ELR (cell line): ENCODE results near the gene CDCP1.

Experiments
- DNase-seq: peaks from one replicate; pipeline ENCODE4 v3.0.0-alpha.2; 2015; ENCODE audit warnings: low read depth

CDCP1 gene

DNA sequence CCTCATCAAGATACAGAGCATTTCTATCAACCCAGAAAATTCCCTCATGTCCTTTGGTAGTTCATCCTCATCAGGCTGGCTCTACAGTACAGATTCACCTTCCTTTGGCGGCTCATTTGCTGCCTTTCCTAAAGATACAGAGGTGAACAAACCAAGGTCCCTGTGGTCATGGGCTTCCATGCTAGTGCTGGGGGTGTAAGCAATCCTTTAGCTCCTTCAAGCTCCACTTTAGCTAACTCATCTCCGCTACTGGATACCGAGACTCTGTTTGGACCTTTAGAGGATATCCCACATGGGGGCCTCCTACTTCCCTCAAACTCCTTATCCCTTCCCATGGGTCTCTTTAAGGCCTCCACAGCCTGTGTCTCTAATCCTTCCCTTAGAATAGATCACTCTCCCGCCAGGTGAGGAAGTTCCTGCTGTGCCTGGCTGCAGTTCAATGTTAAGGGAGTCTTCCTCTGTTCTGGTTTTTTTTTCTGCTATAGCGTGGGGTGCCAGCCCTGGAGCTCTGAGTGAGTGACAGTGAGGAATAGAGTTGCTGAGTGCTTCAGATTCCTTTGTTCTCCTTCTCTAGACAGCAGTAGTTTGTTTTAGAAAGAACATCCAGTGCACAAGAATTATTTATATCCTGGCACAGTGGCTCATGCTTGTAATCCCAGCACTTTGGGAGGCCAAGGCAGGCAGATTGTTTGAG lies 89.4 kb downstream of the CDCP1 start:
- DNase-seq: no peak

DNA sequence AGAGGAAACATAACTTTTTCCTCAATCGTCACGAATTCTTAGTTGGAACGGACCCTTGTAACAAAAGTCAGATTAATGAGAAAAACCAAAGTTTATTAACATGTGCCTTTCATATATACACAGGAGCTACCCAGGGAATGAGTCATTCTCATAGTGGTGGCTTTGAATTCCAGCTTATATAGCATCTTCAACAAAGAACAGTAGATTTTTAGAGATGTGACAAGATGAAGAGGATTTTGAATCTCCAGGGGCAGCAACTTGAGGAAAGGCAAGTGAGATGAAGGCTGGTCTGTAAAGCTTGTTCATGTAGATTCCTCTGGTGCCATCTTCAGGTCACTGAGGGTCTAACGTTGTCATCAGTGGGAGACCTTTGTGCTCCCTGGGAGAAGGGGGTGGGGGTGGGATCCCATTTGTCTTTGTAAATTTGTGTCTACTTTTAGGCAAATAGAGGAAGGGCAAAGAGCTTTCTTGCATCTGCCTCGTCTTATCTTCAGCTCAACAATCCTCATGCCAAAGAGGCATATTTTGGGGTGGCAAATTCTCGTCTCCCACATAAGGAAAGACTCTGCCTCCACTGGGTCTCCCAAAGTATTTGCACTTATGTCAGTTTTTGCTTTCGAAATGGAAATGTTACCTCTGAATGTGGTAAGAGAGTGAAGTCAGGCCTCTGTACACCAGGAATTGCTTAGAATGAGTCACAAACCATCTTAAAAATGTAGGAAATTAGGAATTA lies 90.6 kb downstream of the CDCP1 start:
- peak; percentile 85 for DNase-seq

DNA sequence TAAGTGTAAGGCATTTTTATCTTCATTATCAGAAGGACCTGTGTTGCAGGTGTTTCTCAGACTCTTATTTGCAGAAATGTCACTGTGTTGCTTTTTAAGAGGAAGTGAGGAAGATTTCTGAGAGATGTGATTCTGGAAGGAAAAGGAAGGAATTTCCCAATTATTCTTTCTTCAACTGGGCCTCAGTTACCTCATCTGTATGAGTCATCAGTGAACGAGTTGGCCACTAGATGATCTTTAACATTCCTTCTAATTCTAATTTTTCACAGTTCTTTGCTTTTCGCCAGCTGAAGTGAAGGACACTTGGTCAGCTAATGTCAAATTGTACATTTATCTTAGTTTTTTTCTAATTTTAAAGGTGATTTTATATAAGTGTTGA lies 91.2 kb downstream of the CDCP1 start:
- DNase-seq: peak; percentile 88

DNA sequence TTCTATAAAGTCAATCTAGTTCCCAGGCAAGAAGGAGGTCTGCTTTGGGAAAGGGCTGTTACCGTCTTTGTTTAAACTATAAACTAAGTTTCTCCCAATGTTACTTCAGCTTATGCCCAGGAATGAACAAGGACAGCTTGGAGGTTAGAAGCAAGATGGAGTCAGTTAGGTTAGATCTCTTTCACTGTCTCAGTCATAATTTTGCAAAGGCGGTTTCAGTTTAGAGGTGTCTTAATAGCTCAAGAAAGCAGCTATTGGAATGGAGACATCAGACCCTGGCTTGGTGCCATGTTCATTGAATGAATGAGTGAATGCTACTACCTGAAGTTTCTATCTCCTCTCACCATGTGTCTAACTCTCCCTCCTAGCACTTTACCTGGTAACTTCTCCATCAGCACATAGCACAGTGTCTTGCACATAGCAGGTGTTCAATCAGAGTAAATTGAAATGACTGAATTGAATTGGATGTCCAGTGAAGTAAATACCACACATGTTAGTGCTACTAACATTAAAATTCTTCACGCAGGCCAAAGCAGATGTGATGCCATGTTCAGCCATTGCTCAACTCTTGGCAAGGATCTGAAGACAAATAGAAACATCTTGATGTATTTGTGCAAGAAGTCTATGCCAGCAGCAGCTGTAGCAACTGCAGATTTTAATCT lies 91.9 kb downstream of the CDCP1 start:
- DNase-seq: peak; percentile 54

DNA sequence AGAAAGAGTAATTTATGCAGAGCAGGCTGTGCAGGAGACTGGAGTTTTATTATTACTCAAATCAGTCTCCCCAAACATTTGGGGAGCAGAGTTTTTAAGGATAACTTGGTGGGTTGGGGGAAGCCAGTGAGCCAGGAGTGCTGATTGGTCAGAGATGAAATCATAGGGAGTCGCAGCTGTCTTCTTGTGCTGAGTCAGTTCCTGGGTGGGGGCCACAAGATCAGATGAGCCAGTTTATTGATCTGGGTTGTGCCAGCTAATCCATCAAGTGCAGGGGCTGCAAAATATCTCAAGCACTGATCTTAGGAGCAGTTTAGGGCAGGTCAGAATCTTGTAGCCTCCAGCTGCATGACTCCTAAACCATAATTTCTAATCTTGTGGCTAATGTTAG lies 92.4 kb downstream of the CDCP1 start:
- DNase-seq: peak; percentile 25

DNA sequence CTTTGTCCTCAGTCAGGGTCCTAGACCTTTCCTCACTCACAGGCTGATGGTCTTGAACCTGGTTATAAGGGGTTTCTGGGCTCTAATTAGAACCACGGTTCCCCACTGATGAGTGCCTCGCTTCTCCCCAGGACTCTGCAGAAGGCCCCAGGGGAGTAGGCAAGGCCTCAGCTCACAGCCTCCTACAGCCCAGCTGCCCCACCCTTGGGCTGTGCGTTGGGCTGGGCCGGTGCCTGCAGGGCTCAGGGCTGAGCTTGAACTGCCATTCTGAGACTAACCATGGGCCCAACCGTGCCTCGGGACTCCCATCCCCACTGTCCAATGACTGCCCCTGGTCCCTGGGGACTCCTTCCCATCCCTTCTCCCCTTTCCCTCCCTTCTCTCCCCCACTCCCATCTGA lies 94.5 kb downstream of the CDCP1 start:
- no peak for DNase-seq

DNA sequence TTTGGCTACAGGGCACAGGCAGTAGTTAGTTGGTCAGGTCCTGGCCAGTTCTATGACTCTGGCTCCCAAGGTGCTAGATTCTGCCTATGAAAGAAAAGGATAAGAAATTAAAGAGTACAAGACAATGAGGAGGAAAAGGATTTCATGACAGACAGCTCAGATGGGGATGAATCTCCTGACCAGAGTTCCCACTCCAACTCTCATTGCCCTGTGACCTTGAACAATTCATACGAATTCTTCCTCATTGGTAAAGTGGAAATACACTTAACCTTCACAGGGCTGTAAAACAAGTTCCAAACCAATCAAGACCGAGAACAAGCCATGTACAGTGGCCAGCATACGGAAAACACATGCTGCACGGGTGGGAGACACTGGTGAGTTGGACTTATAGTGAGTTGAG lies 96.4 kb downstream of the CDCP1 start:
- no peak for DNase-seq

DNA sequence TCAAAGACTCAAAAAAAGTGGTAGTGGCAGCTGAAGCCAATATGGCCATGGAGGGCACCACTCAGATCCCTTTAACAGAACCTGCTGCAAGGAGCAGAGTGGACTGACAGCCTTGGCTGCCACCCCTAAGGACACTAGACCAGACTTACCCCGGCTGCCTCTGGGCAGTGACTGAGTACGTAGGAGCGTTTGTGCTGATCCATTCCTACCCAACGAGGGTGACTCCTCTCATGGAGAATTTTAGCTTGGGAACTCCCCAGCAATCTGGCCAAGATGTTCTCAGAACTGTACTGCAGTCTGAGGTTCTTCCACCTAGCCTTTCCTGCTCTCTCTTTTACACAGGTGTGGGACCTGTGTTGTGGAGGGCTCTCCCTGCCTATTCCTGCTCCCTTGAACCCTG lies 97.9 kb downstream of the CDCP1 start:
- peak; percentile 55 for DNase-seq

DNA sequence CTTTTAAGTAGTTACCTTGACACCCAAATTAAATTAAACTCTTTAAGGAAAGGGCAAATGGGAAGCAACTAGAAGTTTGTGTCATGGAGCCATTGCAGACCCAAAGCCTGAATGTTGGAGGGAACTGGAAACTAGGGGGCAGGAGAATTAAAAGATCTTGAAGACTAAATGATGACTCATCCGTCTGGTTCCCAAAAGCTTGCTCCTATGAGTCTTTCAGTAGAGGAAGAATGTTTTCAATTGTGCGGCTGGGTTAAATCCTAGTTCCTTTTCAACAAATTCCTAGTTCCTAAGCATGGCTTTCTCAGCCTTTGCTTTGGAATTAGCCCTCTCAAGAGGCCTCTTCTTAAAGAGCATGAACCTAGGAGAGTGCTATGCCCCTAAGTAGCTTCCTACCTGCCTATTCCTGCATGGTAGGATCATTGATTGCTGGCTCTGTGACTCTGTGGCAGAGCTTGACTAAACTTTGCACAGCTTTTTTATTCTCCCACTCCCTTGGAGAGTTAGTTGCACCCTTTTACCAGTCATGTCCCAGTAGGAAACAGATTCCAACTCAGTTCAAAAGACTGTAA lies 102.4 kb downstream of the CDCP1 start:
- peak; percentile 88 for DNase-seq

DNA sequence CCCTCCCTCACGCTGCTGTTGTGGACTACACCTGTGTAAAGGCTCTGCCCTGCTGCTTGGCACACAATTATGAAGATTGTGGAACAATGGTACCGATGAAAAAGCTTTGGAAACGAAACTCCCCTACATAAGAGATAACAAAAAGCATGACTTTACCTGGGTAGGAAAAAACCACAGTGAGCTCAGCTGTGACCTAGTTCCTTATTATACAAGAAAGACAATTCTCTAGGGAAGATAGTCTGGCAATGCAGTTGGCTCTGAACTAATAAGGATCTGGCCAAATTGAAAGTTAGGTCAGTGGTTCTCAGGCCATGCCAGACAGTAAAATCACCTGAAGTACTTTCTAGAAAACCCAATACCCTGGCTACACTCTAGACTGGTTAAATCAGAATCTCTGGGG lies 104.0 kb downstream of the CDCP1 start:
- no peak for DNase-seq

DNA sequence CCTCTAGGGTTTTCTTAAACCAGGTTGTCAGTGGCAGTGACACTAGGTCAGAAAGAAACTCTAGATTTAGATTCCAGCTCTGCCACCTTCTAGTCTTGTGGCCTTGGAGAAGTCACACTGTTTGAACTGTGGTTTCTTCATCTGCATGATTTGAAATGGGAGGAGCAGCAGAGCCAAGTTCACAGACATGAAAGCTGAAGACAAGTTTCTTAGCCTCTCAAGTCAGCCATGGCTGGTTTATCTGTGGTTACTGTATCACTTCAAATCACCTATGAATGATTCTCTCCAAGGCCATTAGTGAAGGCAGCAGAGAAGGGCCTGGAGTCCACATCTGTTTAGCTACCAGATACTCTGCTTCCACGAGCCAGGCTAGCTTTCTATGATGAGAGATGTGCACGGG lies 104.5 kb downstream of the CDCP1 start:
- no peak for DNase-seq

DNA sequence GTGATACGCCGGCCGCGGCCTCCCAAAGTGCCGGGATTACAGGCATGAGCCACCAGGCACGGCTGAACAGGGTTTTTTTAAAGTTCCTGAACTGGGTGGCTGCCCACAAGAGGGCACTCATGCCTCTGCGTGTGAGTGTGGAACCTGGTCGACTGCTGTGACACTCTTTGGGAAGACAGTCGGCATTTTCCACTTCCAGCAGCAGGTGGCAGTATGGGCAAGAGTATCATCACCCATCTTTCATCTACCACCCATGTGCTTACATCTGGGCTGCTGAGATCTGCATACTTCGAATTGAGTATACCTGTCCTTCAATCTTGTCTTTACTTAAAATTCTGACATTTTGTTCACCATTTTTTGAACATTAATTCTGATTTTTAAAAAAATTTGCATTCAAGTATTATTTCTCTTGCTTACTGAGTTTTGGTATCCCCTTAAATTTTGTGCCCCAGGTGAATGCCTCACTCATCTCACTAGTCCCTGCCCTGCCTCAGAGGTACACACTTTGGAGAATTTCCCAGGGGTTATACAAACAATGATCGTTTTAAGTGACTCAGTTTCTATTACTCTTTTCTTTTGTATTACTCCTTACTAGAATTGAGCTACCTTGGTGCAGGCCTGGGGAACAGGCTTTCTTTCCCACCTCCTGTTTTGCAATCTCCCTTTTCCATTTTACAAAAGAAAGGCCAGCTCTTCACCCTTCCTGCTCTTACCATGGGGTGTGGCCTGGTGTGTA lies 108.3 kb downstream of the CDCP1 start:
- DNase-seq: peak; percentile 94

DNA sequence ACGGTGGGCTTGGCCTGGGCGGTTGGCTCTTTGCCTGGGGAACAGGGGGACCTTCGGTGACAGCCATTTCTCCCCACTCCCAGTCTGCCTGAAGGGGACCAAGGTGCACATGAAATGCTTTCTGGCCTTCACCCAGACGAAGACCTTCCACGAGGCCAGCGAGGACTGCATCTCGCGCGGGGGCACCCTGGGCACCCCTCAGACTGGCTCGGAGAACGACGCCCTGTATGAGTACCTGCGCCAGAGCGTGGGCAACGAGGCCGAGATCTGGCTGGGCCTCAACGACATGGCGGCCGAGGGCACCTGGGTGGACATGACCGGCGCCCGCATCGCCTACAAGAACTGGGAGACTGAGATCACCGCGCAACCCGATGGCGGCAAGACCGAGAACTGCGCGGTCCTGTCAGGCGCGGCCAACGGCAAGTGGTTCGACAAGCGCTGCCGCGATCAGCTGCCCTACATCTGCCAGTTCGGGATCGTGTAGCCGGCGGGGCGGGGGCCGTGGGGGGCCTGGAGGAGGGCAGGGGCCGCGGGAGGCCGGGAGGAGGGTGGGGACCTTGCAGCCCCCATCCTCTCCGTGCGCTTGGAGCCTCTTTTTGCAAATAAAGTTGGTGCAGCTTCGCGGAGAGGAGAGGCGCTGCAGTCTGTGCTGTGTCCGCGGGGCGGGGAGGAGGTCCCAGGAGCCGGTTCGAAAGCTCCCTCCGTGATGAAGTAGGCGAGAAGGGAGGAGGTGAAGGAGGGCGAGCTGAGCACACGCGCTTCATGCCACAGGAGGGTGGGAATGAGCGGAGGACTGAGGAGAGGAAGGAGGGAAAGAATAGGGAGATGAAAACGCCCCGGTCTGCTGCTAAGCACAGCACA lies 110.5 kb downstream of the CDCP1 start:
- peak; percentile 36 for DNase-seq

DNA sequence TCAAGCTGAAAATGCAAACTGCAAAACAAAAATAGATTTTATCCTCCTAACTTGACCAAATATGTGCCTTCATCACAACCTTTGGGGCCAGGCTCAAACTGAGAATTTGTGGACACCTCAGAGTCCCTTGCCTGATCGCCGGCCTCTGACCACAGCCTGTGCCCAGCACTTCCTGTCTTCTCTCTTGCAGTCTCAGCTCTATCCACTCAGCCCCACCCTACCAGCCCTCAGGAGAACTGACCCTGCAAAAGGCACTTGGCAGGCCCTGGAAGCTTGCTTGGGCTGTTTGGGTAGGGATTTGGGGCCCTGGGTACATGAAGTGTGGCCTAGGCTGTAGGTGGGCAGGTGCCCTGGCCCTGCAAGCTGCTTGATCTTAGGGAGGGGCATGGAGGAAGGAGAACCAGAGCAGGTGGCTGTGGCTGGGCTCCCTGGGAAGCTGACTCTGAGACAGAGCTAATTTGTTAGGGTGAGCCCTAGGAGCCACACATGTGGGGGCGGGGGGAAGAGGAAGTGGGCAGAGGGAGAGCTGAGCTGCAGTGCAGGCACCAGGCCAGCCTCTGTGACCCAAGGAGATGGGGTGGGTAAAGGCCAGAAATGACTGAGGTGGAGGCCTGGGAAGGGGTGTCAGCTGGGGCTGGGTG lies 111.4 kb downstream of the CDCP1 start:
- DNase-seq: peak; percentile 24

DNA sequence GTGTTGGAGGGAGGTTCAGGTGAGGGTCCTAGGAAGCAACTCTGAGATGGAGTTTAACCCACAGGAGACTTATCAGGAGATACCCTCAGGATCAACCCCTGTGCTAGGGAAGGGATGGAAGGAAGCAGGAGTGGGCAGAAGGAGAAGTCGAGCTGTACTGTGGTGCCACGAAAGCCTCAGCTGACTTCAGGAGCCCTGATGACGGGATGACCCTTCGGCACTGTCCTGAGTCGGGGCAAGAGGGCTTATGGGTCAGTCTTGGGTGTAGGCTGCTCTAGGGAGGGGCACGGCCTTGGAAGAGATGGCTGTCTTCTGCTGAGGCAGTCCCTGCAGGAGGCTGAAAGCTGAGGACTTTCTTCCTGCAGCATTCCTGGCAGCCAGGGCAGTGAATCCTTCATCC lies 112.4 kb downstream of the CDCP1 start:
- DNase-seq: no peak
